Colonic mucosa (tissue), 4 donors: ENCODE measurements around the gene NIPAL1. TPM values are rescaled to one million over a fixed set of nuclear protein-coding genes. Genes with fewer than 3 reads are reported as not detected.

Source experiments
- DNase-seq: peaks from one replicate; pipeline ENCODE4 v3.0.0-alpha.2; 2020
- H3K27ac ChIP-seq: fragments of 200-600 bp; one replicate; pipeline ENCODE4 v1.8.0; 2021
- H3K27me3 ChIP-seq: fragments of 200-600 bp; one replicate; pipeline ENCODE4 v1.8.0; 2021
- H3K36me3 ChIP-seq: fragments of 200-600 bp; one replicate; pipeline ENCODE4 v1.8.0; 2021
- H3K4me1 ChIP-seq: fragments of 200-600 bp; one replicate; pipeline ENCODE4 v1.8.0; 2021; ENCODE audit warnings: mild to moderate bottlenecking
- H3K4me3 ChIP-seq: fragments of 200-600 bp; one replicate; pipeline ENCODE4 v1.8.0; 2021
- H3K9ac ChIP-seq, 2 donors: one replicate each; pipeline ENCODE4 v1.7.0; 2013; ENCODE audit warnings: control low read depth in 2 of 2, low read depth in 2 of 2, low read length in 2 of 2
- H3K9me3 ChIP-seq: fragments of 200-600 bp; one replicate; pipeline ENCODE4 v1.8.0; 2021
- CTCF ChIP-seq: fragments of 200-600 bp; IDR thresholded peaks from one replicate; pipeline ENCODE4 v1.8.0; 2022; ENCODE audit warnings: antibody characterized with exemption, mild to moderate bottlenecking
- intact Hi-C: fragments of 100-400 bp; cut with DNase I; formaldehyde crosslinking; loops from one replicate; pipeline ENCODE4 v1.14.1; 2022
- total RNA-seq, 2 donors: library from RNA; stranded (reverse); fragmentation: NEBNext Ultra II Directional in 1 of 2; extraction: Animal tissue kit (Norgen Biotek cat#: 25700) in 1 of 2; gene quantifications; one replicate each; pipeline ENCODE4 v1.2.1, GENCODE V29; 2021
- donor health status: healthy.
- donor health status: DM: no; HTN: no; CAD: no.
- donor health status: DM: no; HTN: no; CAD: no.

The NIPAL1 gene
- total RNA-seq, 2 donors from 2014 or later = 38.7 to 47.9 TPM

DNA sequence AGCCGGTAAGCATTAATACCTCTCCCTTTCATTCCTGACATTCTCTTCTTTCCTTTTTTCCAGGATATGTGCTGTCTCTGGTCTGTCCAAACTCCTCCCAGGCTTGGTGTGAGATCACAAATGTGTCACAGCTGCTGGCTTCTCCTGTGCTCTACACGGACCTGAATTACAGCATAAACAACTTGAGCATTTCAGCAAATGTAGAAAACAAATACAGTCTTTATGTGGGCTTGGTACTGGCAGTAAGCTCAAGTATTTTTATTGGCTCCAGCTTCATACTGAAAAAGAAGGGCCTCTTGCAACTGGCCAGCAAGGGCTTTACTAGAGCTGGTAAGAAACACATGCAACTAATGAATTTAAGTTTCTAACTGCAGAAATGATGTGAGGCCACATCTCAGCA, 8.4 kb downstream of the NIPAL1 start:
- Histone ChIP-seq H3K4me1 (no peaks in the 10 kb centered on the region), H3K36me3 (peaks cover 6% of the 10 kb centered on the region), H3K9ac (no peak overlapping the region), H3K4me3 (no peak overlapping the region), H3K9me3 (no peaks in the 10 kb centered on the region), H3K27me3 (no peaks in the 10 kb centered on the region), H3K27ac (no peak overlapping the region)
- intact Hi-C loops = no loop called here
- no peak for DNase-seq
- no peak for TF ChIP-seq CTCF

GRCh38 chr4:48027653-48028052, 11.1 kb downstream of the NIPAL1 start:
- H3K4me3 ChIP-seq = no peak overlapping the region
- no peak overlapping the region for H3K27ac ChIP-seq
- intact Hi-C loops = no loop called here
- no peak overlapping the region for H3K9ac ChIP-seq
- H3K9me3 ChIP-seq = no peaks in the 10 kb centered on the region
- H3K27me3 ChIP-seq = no peaks in the 10 kb centered on the region
- no peak for DNase-seq
- no peaks in the 10 kb centered on the region for H3K4me1 ChIP-seq
- no peak for TF ChIP-seq CTCF
- peaks cover 6% of the 10 kb centered on the region for H3K36me3 ChIP-seq

GRCh38 chr4:48028696-48029095, 12.1 kb downstream of the NIPAL1 start:
- peaks cover 6% of the 10 kb centered on the region for H3K36me3 ChIP-seq
- H3K27me3 ChIP-seq = no peaks in the 10 kb centered on the region
- intact Hi-C loops = no loop called here
- H3K27ac ChIP-seq = no peak overlapping the region
- H3K9me3 ChIP-seq = no peaks in the 10 kb centered on the region
- DNase-seq = no peak
- H3K9ac ChIP-seq = no peak overlapping the region
- no peaks in the 10 kb centered on the region for H3K4me1 ChIP-seq
- no peak for TF ChIP-seq CTCF
- no peak overlapping the region for H3K4me3 ChIP-seq

GRCh38 chr4:48030470-48030869, 13.9 kb downstream of the NIPAL1 start:
- peaks cover 6% of the 10 kb centered on the region for H3K36me3 ChIP-seq
- no peak overlapping the region for H3K4me3 ChIP-seq
- no peak for DNase-seq
- no peak overlapping the region for H3K27ac ChIP-seq
- no peak overlapping the region for H3K9ac ChIP-seq
- H3K9me3 ChIP-seq = no peaks in the 10 kb centered on the region
- TF ChIP-seq CTCF = no peak
- H3K4me1 ChIP-seq = no peaks in the 10 kb centered on the region
- no peaks in the 10 kb centered on the region for H3K27me3 ChIP-seq
- intact Hi-C loops = no loop called here

DNA sequence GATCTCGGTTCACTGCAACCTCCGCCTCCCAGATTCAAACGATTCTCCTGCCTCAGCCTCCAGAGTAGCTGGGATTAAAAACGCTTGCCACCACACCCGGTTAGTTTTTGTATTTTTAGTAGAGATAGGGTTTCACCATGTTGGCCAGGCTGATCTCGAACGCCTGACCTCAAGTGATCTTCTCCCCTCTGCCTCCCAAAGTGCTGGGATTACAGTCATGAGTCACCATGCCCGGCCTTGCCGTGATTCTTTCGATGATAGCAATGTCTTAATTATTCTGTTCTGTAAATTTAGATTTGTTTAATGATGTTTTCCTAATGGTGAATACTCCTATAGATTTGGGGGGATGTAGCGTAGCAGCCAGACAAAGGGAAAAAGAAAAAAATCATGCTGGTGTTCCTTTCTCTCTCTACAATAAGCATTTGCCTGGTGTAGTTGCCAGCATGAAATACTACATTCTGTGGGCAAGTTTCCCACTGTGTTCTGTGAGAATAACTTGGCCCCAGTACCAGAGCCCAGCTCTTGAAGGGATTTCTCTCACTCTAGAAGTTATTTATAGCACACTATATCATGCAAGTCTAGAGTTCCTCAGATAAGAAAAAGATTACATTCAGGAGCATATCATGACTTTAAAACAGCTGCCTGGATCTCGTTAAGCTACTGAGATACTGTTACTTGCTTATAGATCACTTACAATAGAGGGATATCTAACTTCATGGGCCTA, 15.4 kb downstream of the NIPAL1 start:
- Histone ChIP-seq H3K27me3 (no peaks in the 10 kb centered on the region), H3K36me3 (no peaks in the 10 kb centered on the region), H3K9ac (no peak overlapping the region), H3K9me3 (no peaks in the 10 kb centered on the region), H3K27ac (no peak overlapping the region), H3K4me1 (no peaks in the 10 kb centered on the region), H3K4me3 (no peak overlapping the region)
- intact Hi-C loops = no loop called here
- TF ChIP-seq CTCF = no peak
- DNase-seq = no peak
